ENCODE results near the gene NPHP4. TPM values are rescaled to one million over a fixed set of nuclear protein-coding genes. Genes with fewer than 3 reads are reported as not detected.

Gene NPHP4
- total RNA-seq, 1 experiment from 2014 or later: 16.8 TPM

- no peak overlapping the region for H3K4me3 Mint-ChIP-seq
- ChIA-PET CTCF (no interaction called here), POLR2A (no interaction called here)
- H3K4me1 Mint-ChIP-seq: peaks cover 8% of the 10 kb centered on the region; the same call in 1 of the 2 replicates
- TF ChIP-seq, protein P1, sequence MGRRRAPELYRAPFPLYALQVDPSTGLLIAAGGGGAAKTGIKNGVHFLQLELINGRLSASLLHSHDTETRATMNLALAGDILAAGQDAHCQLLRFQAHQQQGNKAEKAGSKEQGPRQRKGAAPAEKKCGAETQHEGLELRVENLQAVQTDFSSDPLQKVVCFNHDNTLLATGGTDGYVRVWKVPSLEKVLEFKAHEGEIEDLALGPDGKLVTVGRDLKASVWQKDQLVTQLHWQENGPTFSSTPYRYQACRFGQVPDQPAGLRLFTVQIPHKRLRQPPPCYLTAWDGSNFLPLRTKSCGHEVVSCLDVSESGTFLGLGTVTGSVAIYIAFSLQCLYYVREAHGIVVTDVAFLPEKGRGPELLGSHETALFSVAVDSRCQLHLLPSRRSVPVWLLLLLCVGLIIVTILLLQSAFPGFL (CRISPR knock-in tag; IDR thresholded peaks at IDR 0.05; ENCODE audit: borderline replicate concordance): no peak
- no peak for TF ChIP-seq CDX4 (CRISPR knock-in tag; IDR thresholded peaks at IDR 0.05; ENCODE audit: borderline replicate concordance)
- TF ChIP-seq SOX15 (CRISPR knock-in tag; IDR thresholded peaks at IDR 0.05): no peak
- no peak for TF ChIP-seq EMX1 (CRISPR knock-in tag; IDR thresholded peaks at IDR 0.05)
- TF ChIP-seq, protein P2, sequence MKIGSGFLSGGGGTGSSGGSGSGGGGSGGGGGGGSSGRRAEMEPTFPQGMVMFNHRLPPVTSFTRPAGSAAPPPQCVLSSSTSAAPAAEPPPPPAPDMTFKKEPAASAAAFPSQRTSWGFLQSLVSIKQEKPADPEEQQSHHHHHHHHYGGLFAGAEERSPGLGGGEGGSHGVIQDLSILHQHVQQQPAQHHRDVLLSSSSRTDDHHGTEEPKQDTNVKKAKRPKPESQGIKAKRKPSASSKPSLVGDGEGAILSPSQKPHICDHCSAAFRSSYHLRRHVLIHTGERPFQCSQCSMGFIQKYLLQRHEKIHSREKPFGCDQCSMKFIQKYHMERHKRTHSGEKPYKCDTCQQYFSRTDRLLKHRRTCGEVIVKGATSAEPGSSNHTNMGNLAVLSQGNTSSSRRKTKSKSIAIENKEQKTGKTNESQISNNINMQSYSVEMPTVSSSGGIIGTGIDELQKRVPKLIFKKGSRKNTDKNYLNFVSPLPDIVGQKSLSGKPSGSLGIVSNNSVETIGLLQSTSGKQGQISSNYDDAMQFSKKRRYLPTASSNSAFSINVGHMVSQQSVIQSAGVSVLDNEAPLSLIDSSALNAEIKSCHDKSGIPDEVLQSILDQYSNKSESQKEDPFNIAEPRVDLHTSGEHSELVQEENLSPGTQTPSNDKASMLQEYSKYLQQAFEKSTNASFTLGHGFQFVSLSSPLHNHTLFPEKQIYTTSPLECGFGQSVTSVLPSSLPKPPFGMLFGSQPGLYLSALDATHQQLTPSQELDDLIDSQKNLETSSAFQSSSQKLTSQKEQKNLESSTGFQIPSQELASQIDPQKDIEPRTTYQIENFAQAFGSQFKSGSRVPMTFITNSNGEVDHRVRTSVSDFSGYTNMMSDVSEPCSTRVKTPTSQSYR (CRISPR knock-in tag; IDR thresholded peaks at IDR 0.05): no peak
- no peak for TF ChIP-seq GABPB1 (CRISPR knock-in tag; IDR thresholded peaks at IDR 0.05)
- TF ChIP-seq ZNF138 (CRISPR knock-in tag; conservative IDR thresholded peaks at IDR 0.05): no peak
- TF ChIP-seq CBFB (CRISPR knock-in tag; IDR thresholded peaks at IDR 0.05; ENCODE audit: low read depth): no peak
- TF ChIP-seq ZSCAN18 (CRISPR knock-in tag; IDR thresholded peaks at IDR 0.05): no peak
- no peak for TF ChIP-seq MAX (CRISPR knock-in tag; IDR thresholded peaks at IDR 0.05)
- no peak for TF ChIP-seq FOXP1 (CRISPR knock-in tag; IDR thresholded peaks at IDR 0.05; ENCODE audit: borderline replicate concordance)
- no peak for TF ChIP-seq KAT7 (CRISPR knock-in tag; IDR thresholded peaks at IDR 0.05; ENCODE audit: borderline replicate concordance)
- H3K36me3 Mint-ChIP-seq: no peaks in the 10 kb centered on the region; the same call in none of the 2 replicates
- DNase-seq (ENCODE audit: low spot score) (no peak), ATAC-seq (no peak)
- H3K27ac Mint-ChIP-seq: no peak overlapping the region
- H3K9me3 Mint-ChIP-seq: no peaks in the 10 kb centered on the region
- no peaks in the 10 kb centered on the region for H3K27me3 Mint-ChIP-seq (ENCODE audit: low read depth)
These were observed 47.9 kb downstream of the NPHP4 start for GRCh38 chr1:5944154-5944842.

- no peaks in the 10 kb centered on the region for H3K9me3 Mint-ChIP-seq
- ATAC-seq (no peak), DNase-seq (ENCODE audit: low spot score) (no peak)
- peak overlapping the region; percentile 53; the same call in 1 of the 2 replicates for H3K27ac Mint-ChIP-seq
- H3K4me1 Mint-ChIP-seq: peaks cover 8% of the 10 kb centered on the region; the same call in 1 of the 2 replicates
- POLR2A ChIA-PET: no interaction called here
- CTCF ChIA-PET: interaction anchor here (0.7 kb wide), 1 partner anchor 109 kb away, joined by 3 read pairs; no protein-coding TSS in a partner anchor
- TF ChIP-seq MLX (CRISPR knock-in tag; IDR thresholded peaks at IDR 0.05): no peak
- H3K36me3 Mint-ChIP-seq: no peaks in the 10 kb centered on the region; the same call in none of the 2 replicates
- H3K4me3 Mint-ChIP-seq: no peak overlapping the region
- H3K27me3 Mint-ChIP-seq (ENCODE audit: low read depth): no peaks in the 10 kb centered on the region
These were observed 48.7 kb downstream of the NPHP4 start for GRCh38 chr1:5943343-5944124.
